GM18499 (cell line): ENCODE measurements around the gene EEIG1.
"Not testable (repeated sequence)": the region's sequence is repeated elsewhere in the genome, so short reads cannot be mapped to it uniquely, and the experiment has no call there.

ENCODE experiments used
- ATAC-seq: cut with Tn5 transposase; IDR thresholded peaks from one replicate; pipeline ENCODE4 v1.9.1; 2021; ENCODE audit warnings: moderate number of reproducible peaks; ENCODE audit not compliant: insufficient read depth, unreplicated experiment

EEIG1 gene

GRCh38 chr9:127980706-127981558, at the start of gene EEIG1:
Gene EEIG1 (minus strand): TSS chr9:127980989. CDS start chr9:127980137, 852 bp downstream.
- peak; percentile 33 for ATAC-seq

- no peak for ATAC-seq
Measured at GRCh38 chr9:128027705-128028104, 46.9 kb upstream of the EEIG1 start.

- no peak for ATAC-seq
Measured at GRCh38 chr9:128026773-128027541, 46.2 kb upstream of the EEIG1 start.

- no peak for ATAC-seq
Measured at GRCh38 chr9:128026255-128026772, 45.5 kb upstream of the EEIG1 start.

GRCh38 chr9:128025736-128026135, 44.9 kb upstream of the EEIG1 start:
- no peak for ATAC-seq

GRCh38 chr9:128024761-128025308, 44.0 kb upstream of the EEIG1 start:
- no peak for ATAC-seq

- ATAC-seq: not testable (repeated sequence)
Measured at GRCh38 chr9:128023671-128024070, 42.9 kb upstream of the EEIG1 start.

- no peak for ATAC-seq
Measured at GRCh38 chr9:128022886-128023285, 42.1 kb upstream of the EEIG1 start.

- no peak for ATAC-seq
Measured at GRCh38 chr9:128021098-128021497, 40.3 kb upstream of the EEIG1 start.

- no peak for ATAC-seq
Measured at GRCh38 chr9:128020692-128021091, 39.9 kb upstream of the EEIG1 start.

GRCh38 chr9:128015696-128016095, 34.9 kb upstream of the EEIG1 start:
- ATAC-seq: no peak

- ATAC-seq: no peak
Measured at GRCh38 chr9:128011071-128011817, 30.5 kb upstream of the EEIG1 start.

GRCh38 chr9:128009639-128010038, 28.9 kb upstream of the EEIG1 start:
- ATAC-seq: no peak

GRCh38 chr9:128008171-128008570, 27.4 kb upstream of the EEIG1 start:
- ATAC-seq: no peak

- peak; percentile 74 for ATAC-seq
Measured at GRCh38 chr9:128007566-128008138, 26.9 kb upstream of the EEIG1 start.

- no peak for ATAC-seq
Measured at GRCh38 chr9:128006332-128006996, 25.7 kb upstream of the EEIG1 start.

GRCh38 chr9:128005923-128006322, 25.1 kb upstream of the EEIG1 start:
- ATAC-seq: no peak

GRCh38 chr9:128003966-128004604, 23.3 kb upstream of the EEIG1 start:
- ATAC-seq: no peak

- ATAC-seq: no peak
Measured at GRCh38 chr9:128002959-128003358, 22.2 kb upstream of the EEIG1 start.
